ENCODE data around the gene ADGRE1.

The ADGRE1 gene

GRCh38 chr19:6947745-6948144 is 60.4 kb downstream of the ADGRE1 start:
- H3K27ac ChIP-seq, result no peak overlapping the region
- no peak overlapping the region for H3K4me3 ChIP-seq
- 0 out of 2 replicates have a peak overlapping the region, but pooled peaks have one; percentile 18 for H3K4me2 ChIP-seq
- H3K27me3 ChIP-seq, result no peaks in the 10 kb centered on the region
- peaks cover 4% of the 10 kb centered on the region; the same call in 1 of the 2 replicates for H3K4me1 ChIP-seq
- TF ChIP-seq Cebpa-rat (IDR thresholded peaks at IDR 0.05), result no peak
- H4K20me1 ChIP-seq, result no peaks in the 10 kb centered on the region
- H3K36me3 ChIP-seq, result no peaks in the 10 kb centered on the region
- no peak overlapping the region for H3K9ac ChIP-seq
- H3K9me3 ChIP-seq, result no peaks in the 10 kb centered on the region

GRCh38 chr19:6948884-6949283 is 61.5 kb downstream of the ADGRE1 start:
- Histone ChIP-seq H4K20me1 (no peaks in the 10 kb centered on the region), H3K4me3 (no peak overlapping the region), H3K27me3 (no peaks in the 10 kb centered on the region), H3K9ac (no peak overlapping the region), H3K4me1 (peaks cover 5% of the 10 kb centered on the region), H3K36me3 (no peaks in the 10 kb centered on the region), H3K4me2 (no peak overlapping the region), H3K9me3 (no peaks in the 10 kb centered on the region), H3K27ac (no peak overlapping the region)
- no peak for TF ChIP-seq Cebpa-rat (IDR thresholded peaks at IDR 0.05)

GRCh38 chr19:6952956-6953355 is 65.6 kb downstream of the ADGRE1 start:
- peaks cover 7% of the 10 kb centered on the region for H3K4me1 ChIP-seq
- no peak overlapping the region for H3K4me2 ChIP-seq
- H3K27ac ChIP-seq, result no peak overlapping the region
- no peaks in the 10 kb centered on the region for H3K9me3 ChIP-seq
- TF ChIP-seq Cebpa-rat (IDR thresholded peaks at IDR 0.05), result no peak
- H3K4me3 ChIP-seq, result no peak overlapping the region
- H3K9ac ChIP-seq, result no peak overlapping the region
- H4K20me1 ChIP-seq, result no peaks in the 10 kb centered on the region
- H3K27me3 ChIP-seq, result no peaks in the 10 kb centered on the region
- no peaks in the 10 kb centered on the region for H3K36me3 ChIP-seq

- Histone ChIP-seq H3K4me1 (peaks cover 8% of the 10 kb centered on the region), H3K27ac (no peak overlapping the region), H3K36me3 (no peaks in the 10 kb centered on the region), H3K27me3 (no peaks in the 10 kb centered on the region), H4K20me1 (no peaks in the 10 kb centered on the region), H3K4me3 (no peak overlapping the region), H3K4me2 (no peak overlapping the region), H3K9me3 (no peaks in the 10 kb centered on the region), H3K9ac (no peak overlapping the region)
- no peak for TF ChIP-seq Cebpa-rat (IDR thresholded peaks at IDR 0.05)
These were observed 67.7 kb downstream of the ADGRE1 start for GRCh38 chr19:6955082-6955481.

- Histone ChIP-seq H3K9me3 (no peaks in the 10 kb centered on the region), H3K27ac (no peak overlapping the region), H3K4me3 (no peak overlapping the region), H4K20me1 (no peaks in the 10 kb centered on the region), H3K27me3 (no peaks in the 10 kb centered on the region), H3K4me1 (peaks cover 20% of the 10 kb centered on the region), H3K4me2 (no peak overlapping the region), H3K36me3 (no peaks in the 10 kb centered on the region), H3K9ac (no peak overlapping the region)
- TF ChIP-seq Cebpa-rat (IDR thresholded peaks at IDR 0.05), result no peak
These were observed 69.2 kb downstream of the ADGRE1 start for GRCh38 chr19:6956573-6956972.

- Histone ChIP-seq H3K4me2 (no peak overlapping the region), H3K9me3 (no peaks in the 10 kb centered on the region), H3K4me1 (peaks cover 20% of the 10 kb centered on the region), H3K9ac (no peak overlapping the region), H3K27ac (no peak overlapping the region), H3K27me3 (no peaks in the 10 kb centered on the region), H4K20me1 (no peaks in the 10 kb centered on the region), H3K4me3 (no peak overlapping the region), H3K36me3 (no peaks in the 10 kb centered on the region)
- TF ChIP-seq Cebpa-rat (IDR thresholded peaks at IDR 0.05), result no peak
These were observed 71.4 kb downstream of the ADGRE1 start for GRCh38 chr19:6958791-6959190.

GRCh38 chr19:6963244-6963852 is 76.0 kb downstream of the ADGRE1 start:
- Histone ChIP-seq H3K9me3 (no peaks in the 10 kb centered on the region), H3K27me3 (no peaks in the 10 kb centered on the region), H3K36me3 (no peaks in the 10 kb centered on the region), H3K9ac (no peak overlapping the region), H3K4me2 (no peak overlapping the region), H3K4me1 (peaks cover 14% of the 10 kb centered on the region), H4K20me1 (no peaks in the 10 kb centered on the region), H3K4me3 (no peak overlapping the region), H3K27ac (no peak overlapping the region)
- TF ChIP-seq Cebpa-rat (IDR thresholded peaks at IDR 0.05), result no peak

- Histone ChIP-seq H3K9me3 (no peaks in the 10 kb centered on the region), H3K4me2 (no peak overlapping the region), H4K20me1 (no peaks in the 10 kb centered on the region), H3K27ac (no peak overlapping the region), H3K4me3 (no peak overlapping the region), H3K4me1 (peaks cover 14% of the 10 kb centered on the region), H3K36me3 (no peaks in the 10 kb centered on the region), H3K9ac (no peak overlapping the region), H3K27me3 (no peaks in the 10 kb centered on the region)
- no peak for TF ChIP-seq Cebpa-rat (IDR thresholded peaks at IDR 0.05)
These were observed 76.6 kb downstream of the ADGRE1 start for GRCh38 chr19:6963937-6964336.

- H3K27ac ChIP-seq, result no peak overlapping the region
These were observed 80.6 kb downstream of the ADGRE1 start for GRCh38 chr19:6967967-6968366.

GRCh38 chr19:6969490-6969889 is 82.1 kb downstream of the ADGRE1 start:
- no peak overlapping the region for H3K9ac ChIP-seq
- no peak overlapping the region for H3K27ac ChIP-seq
- no peaks in the 10 kb centered on the region for H3K27me3 ChIP-seq
- peaks cover 15% of the 10 kb centered on the region for H3K4me1 ChIP-seq
- peaks cover 17% of the 10 kb centered on the region; the same call in 1 of the 2 replicates for H3K9me3 ChIP-seq
- H3K36me3 ChIP-seq, result no peaks in the 10 kb centered on the region
- no peak overlapping the region for H3K4me2 ChIP-seq
- H4K20me1 ChIP-seq, result no peaks in the 10 kb centered on the region
- no peak overlapping the region for H3K4me3 ChIP-seq
- TF ChIP-seq Cebpa-rat (IDR thresholded peaks at IDR 0.05), result no peak

More at GRCh38 chr19:6967967-6968366, 80.6 kb downstream of the ADGRE1 start:
- no peak for TF ChIP-seq Cebpa-rat (IDR thresholded peaks at IDR 0.05)
- Histone ChIP-seq H3K9ac (no peak overlapping the region), H3K9me3 (peaks cover 17% of the 10 kb centered on the region; the same call in 1 of the 2 replicates), H3K4me1 (peaks cover 10% of the 10 kb centered on the region), H3K27me3 (no peaks in the 10 kb centered on the region), H3K4me3 (no peak overlapping the region), H3K36me3 (no peaks in the 10 kb centered on the region), H4K20me1 (no peaks in the 10 kb centered on the region), H3K4me2 (no peak overlapping the region)

- Histone ChIP-seq H3K9me3 (peaks cover 17% of the 10 kb centered on the region; the same call in 1 of the 2 replicates), H3K4me1 (peaks cover 19% of the 10 kb centered on the region), H3K4me3 (no peak overlapping the region), H4K20me1 (no peaks in the 10 kb centered on the region), H3K27ac (no peak overlapping the region), H3K36me3 (no peaks in the 10 kb centered on the region), H3K4me2 (no peak overlapping the region), H3K9ac (no peak overlapping the region), H3K27me3 (no peaks in the 10 kb centered on the region)
- no peak for TF ChIP-seq Cebpa-rat (IDR thresholded peaks at IDR 0.05)
These were observed 82.6 kb downstream of the ADGRE1 start for GRCh38 chr19:6970021-6970420.
